ENCODE measurements around the gene CFAP206. TPM values are rescaled to one million over a fixed set of nuclear protein-coding genes. Genes with fewer than 3 reads are reported as not detected.
A peak's percentile ranks its signal among the peaks of the same experiment; 100 is the strongest.

CFAP206 gene
- total and polyA plus RNA-seq, 8 donors: 0.59 to 4.3 (median 2.8) TPM

- DNase-seq (no peak), ATAC-seq (no peak)
- no peak overlapping the region for H3K4me3 ChIP-seq
- intact Hi-C loops (cut with DNase I): no loop called here
- H3K9me3 ChIP-seq: no peaks in the 10 kb centered on the region
- no peaks in the 10 kb centered on the region for H3K36me3 ChIP-seq
- no peaks in the 10 kb centered on the region for H3K4me1 ChIP-seq
- H3K27ac ChIP-seq: no peak overlapping the region
- H3K27me3 ChIP-seq: no peaks in the 10 kb centered on the region
- TF ChIP-seq, protein P1, sequence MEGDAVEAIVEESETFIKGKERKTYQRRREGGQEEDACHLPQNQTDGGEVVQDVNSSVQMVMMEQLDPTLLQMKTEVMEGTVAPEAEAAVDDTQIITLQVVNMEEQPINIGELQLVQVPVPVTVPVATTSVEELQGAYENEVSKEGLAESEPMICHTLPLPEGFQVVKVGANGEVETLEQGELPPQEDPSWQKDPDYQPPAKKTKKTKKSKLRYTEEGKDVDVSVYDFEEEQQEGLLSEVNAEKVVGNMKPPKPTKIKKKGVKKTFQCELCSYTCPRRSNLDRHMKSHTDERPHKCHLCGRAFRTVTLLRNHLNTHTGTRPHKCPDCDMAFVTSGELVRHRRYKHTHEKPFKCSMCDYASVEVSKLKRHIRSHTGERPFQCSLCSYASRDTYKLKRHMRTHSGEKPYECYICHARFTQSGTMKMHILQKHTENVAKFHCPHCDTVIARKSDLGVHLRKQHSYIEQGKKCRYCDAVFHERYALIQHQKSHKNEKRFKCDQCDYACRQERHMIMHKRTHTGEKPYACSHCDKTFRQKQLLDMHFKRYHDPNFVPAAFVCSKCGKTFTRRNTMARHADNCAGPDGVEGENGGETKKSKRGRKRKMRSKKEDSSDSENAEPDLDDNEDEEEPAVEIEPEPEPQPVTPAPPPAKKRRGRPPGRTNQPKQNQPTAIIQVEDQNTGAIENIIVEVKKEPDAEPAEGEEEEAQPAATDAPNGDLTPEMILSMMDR (IDR thresholded peaks at IDR 0.05): no peak
These were observed 11.0 kb upstream of the CFAP206 start for GRCh38 chr6:87396595-87397392.

DNA sequence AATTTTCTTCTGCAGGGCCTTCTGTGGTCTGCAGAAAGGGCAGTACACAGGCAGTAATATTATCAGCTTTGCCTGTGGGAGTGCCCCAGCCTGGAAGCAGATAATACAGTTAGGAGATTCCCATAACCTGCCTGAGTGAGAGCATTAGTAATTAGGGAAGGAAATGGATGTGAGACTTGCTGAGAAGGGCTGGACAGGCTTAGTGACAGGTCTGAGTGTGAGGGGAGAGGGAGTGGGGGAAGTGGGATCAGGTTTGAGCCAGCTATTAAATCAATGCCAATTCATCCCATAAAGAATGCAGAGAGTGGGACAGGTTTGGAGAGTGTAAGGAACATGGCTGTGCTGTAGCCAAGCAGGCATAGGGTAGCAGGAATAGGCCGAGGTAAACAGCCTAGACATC, 10.1 kb upstream of the CFAP206 start:
- Histone ChIP-seq H3K4me3 (no peak overlapping the region), H3K36me3 (no peaks in the 10 kb centered on the region), H3K4me1 (no peaks in the 10 kb centered on the region), H3K27me3 (no peaks in the 10 kb centered on the region), H3K9me3 (no peaks in the 10 kb centered on the region), H3K27ac (no peak overlapping the region)
- no peak for DNase-seq
- TF ChIP-seq, protein P1 (IDR thresholded peaks at IDR 0.05): no peak
- no peak for ATAC-seq
- intact Hi-C loops (cut with DNase I): no loop called here

DNA sequence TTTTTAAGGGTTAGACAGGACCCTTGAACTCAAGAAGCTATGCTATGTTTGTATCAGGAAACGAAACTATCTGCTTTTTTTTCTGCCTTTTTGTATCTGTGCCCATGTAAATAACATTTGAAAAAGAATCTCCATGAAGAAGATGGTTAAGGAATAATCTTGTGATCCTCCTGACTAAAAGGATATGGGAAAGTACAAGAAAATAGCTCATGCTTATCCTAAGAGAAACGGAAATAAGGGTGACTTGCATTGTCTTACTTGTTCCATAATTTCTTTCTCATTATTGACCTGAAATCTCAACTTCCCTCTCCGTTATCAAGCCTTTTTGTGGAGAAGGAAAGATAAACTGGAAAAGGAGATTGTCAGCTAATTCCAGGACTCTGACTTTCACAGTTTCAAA, 5.9 kb upstream of the CFAP206 start:
- Histone ChIP-seq H3K36me3 (no peaks in the 10 kb centered on the region), H3K4me1 (peaks cover 0 to under 1% of the 10 kb centered on the region in 2 donors), H3K9me3 (no peaks in the 10 kb centered on the region), H3K4me3 (no peak overlapping the region), H3K27me3 (no peaks in the 10 kb centered on the region), H3K27ac (no peak overlapping the region)
- no peak for DNase-seq
- TF ChIP-seq, protein P1 (IDR thresholded peaks at IDR 0.05): no peak
- intact Hi-C loops (cut with DNase I): no loop called here
- no peak for ATAC-seq

GRCh38 chr6:87407561-87407900, 241 bp upstream of the CFAP206 start:
- H3K27me3 ChIP-seq: no peaks in the 10 kb centered on the region
- peaks cover 0 to 7% of the 10 kb centered on the region in 2 donors for H3K4me1 ChIP-seq
- TF ChIP-seq, protein P1 (IDR thresholded peaks at IDR 0.05): no peak
- ATAC-seq (peak; percentile 72), DNase-seq (peak in 1 of 4 donors; percentile 42)
- H3K27ac ChIP-seq: peak overlapping the region; percentile 84 to 88
- peak overlapping the region; percentile 88 to 100 for H3K4me3 ChIP-seq
- H3K9me3 ChIP-seq: no peaks in the 10 kb centered on the region
- no peaks in the 10 kb centered on the region for H3K36me3 ChIP-seq
- intact Hi-C loops (cut with DNase I): no loop called here

DNA sequence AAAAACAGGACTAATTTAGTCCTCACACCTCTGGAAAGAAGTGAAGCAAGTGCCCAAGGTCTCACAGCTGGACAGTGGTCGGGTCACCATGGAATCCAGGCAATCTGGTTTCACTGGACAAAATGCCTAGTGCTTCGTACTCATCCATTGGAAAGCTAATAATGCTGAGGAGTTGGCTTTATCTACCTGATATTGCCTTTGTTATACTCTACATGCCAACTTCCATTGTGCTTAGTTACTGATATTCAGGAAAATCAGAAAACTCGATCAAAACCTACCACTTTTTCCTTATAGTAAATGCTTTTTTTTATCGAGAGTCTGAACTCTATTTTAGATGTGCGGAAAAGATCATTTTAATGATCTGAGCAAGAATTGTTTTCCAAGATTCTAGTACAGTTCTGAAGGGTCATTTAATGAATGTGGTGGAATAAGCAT, 966 bp downstream of the CFAP206 start:
- peak overlapping the region in 1 of 2 donors; percentile 88 for H3K27ac ChIP-seq
- H3K36me3 ChIP-seq: no peaks in the 10 kb centered on the region
- no peak for ATAC-seq
- H3K27me3 ChIP-seq: no peaks in the 10 kb centered on the region
- intact Hi-C loops (cut with DNase I): no loop called here
- H3K9me3 ChIP-seq: no peaks in the 10 kb centered on the region
- peak in 1 of 4 donors; percentile 74 for DNase-seq
- peaks cover 0 to 7% of the 10 kb centered on the region in 2 donors for H3K4me1 ChIP-seq
- H3K4me3 ChIP-seq: peak overlapping the region; percentile 88 to 100
- TF ChIP-seq, protein P1 (IDR thresholded peaks at IDR 0.05): no peak
